22Rv1 (cell line): ENCODE data around the gene SLC2A4.

Source experiments
- CTCF ChIP-seq: fragments of 450-650 bp; IDR thresholded peaks from 2 replicates; pipeline ENCODE4 v1.5.1; 2017; ENCODE audit warnings: mild to moderate bottlenecking
- ZFX ChIP-seq: fragments of 450-650 bp; IDR thresholded peaks from 2 replicates; pipeline ENCODE4 v1.6.1; 2017; ENCODE audit warnings: antibody characterized with exemption, borderline replicate concordance

GRCh38 chr17:7253082-7253481 is 28.4 kb upstream of the SLC2A4 start:
- TF ChIP-seq CTCF: no peak
- no peak for TF ChIP-seq ZFX
